ENCODE measurements around the gene SETDB2. TPM values are rescaled to one million over a fixed set of nuclear protein-coding genes. Genes with fewer than 3 reads are reported as not detected.

The SETDB2 gene
- total and polyA plus RNA-seq, 7 experiments from 2014 or later: 14.3 to 30.0 (median 20.3) TPM

GRCh38 chr13:49403996-49404702, 39.9 kb upstream of the SETDB2 start:
- no peak for ATAC-seq
- POLR2A ChIA-PET: no interaction called here
- intact Hi-C loops (cut with micrococcal nuclease): no loop called here

DNA sequence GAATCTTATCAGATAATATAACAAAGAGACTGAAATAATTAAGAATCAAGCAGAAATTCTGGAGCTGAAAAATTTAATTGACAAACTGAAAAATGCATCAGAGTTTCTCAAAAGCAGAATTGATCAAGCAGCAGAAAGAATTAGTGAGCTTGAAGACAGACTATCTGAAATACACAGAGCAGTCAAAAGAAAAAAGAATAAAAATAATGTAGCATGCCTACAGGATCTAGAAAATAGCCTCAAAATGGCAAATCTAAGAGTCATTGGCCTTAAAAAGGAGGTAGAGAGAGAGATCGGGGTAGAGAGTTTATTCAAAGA, 39.4 kb upstream of the SETDB2 start:
- Mint-ChIP-seq H3K27me3 (peaks cover 0 to 2% (median 0%) of the 10 kb centered on the region in 5 donors), H3K9me3 (peaks cover 9 to 36% (median 21%) of the 10 kb centered on the region in 11 donors), H3K4me1 (peaks cover 0 to 2% (median 0%) of the 10 kb centered on the region in 7 donors), H3K27ac (no peak overlapping the region), H3K36me3 (peaks cover 0 to 34% (median 28%) of the 10 kb centered on the region in 5 donors), H3K4me3 (no peak overlapping the region)
- DNase-seq: no peak
- H3K27me3 ChIP-seq (ENCODE audit: control insufficient read depth in 2 of 2, insufficient read depth in 2 of 2, low read length in 2 of 2): no peaks in the 10 kb centered on the region
- no peak overlapping the region for H3K4me3 ChIP-seq (ENCODE audit: low read length)
- no peaks in the 10 kb centered on the region for H3K36me3 ChIP-seq (ENCODE audit: control insufficient read depth in 2 of 3, insufficient read depth in 3 of 3, low read length in 3 of 3)
- H3K27ac ChIP-seq (ENCODE audit: low read depth, low read length): no peak overlapping the region
- peaks cover 0 to 9% (median 8%) of the 10 kb centered on the region in 3 experiments for H3K9me3 ChIP-seq (ENCODE audit: control insufficient read depth in 2 of 3, low read length in 3 of 3)
- CTCF ChIA-PET: no interaction called here
- intact Hi-C loops (cut with micrococcal nuclease): no loop called here
- no peak for ATAC-seq
- POLR2A ChIA-PET: no interaction called here
- H3K4me1 ChIP-seq (ENCODE audit: control insufficient read depth in 2 of 2, insufficient read depth in 2 of 2, low read length in 2 of 2): no peaks in the 10 kb centered on the region

More at GRCh38 chr13:49403996-49404702, 39.9 kb upstream of the SETDB2 start:
- CTCF ChIA-PET: no interaction called here
- Histone ChIP-seq H3K9me3 (ENCODE audit: control insufficient read depth in 2 of 3, low read length in 3 of 3) (peaks cover 0 to 9% (median 8%) of the 10 kb centered on the region in 3 experiments), H3K4me3 (ENCODE audit: low read length) (no peak overlapping the region), H3K36me3 (ENCODE audit: control insufficient read depth in 2 of 3, insufficient read depth in 3 of 3, low read length in 3 of 3) (no peaks in the 10 kb centered on the region), H3K27ac (ENCODE audit: low read depth, low read length) (no peak overlapping the region), H3K27me3 (ENCODE audit: control insufficient read depth in 2 of 2, insufficient read depth in 2 of 2, low read length in 2 of 2) (no peaks in the 10 kb centered on the region), H3K4me1 (ENCODE audit: control insufficient read depth in 2 of 2, insufficient read depth in 2 of 2, low read length in 2 of 2) (no peaks in the 10 kb centered on the region)
- peaks cover 0 to 34% (median 28%) of the 10 kb centered on the region in 5 donors for H3K36me3 Mint-ChIP-seq
- no peak overlapping the region for H3K4me3 Mint-ChIP-seq
- H3K9me3 Mint-ChIP-seq: peaks cover 9 to 36% (median 21%) of the 10 kb centered on the region in 11 donors
- H3K4me1 Mint-ChIP-seq: peaks cover 0 to 2% (median 0%) of the 10 kb centered on the region in 7 donors
- no peak for DNase-seq
- H3K27ac Mint-ChIP-seq: no peak overlapping the region
- peaks cover 0 to 2% (median 0%) of the 10 kb centered on the region in 5 donors for H3K27me3 Mint-ChIP-seq

DNA sequence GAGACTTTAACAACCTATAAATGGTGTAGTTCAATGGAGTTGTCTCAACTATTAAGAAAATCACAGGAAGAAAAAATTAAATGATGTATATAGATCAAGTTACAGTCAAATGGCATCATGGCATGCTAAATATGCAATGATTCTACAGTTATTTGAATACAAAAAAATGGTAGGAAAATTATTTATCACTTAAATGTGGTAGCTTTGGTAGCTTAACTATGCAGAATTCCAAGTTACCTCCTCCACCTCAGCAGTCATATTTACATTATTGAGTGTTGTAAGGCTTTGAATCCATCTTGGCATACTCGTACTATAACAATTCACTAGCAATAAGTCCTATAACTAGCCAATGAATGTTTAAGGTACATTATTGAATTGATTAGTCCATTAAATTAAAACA, 37.0 kb upstream of the SETDB2 start:
- intact Hi-C loops (cut with micrococcal nuclease): no loop called here
- POLR2A ChIA-PET: no interaction called here

DNA sequence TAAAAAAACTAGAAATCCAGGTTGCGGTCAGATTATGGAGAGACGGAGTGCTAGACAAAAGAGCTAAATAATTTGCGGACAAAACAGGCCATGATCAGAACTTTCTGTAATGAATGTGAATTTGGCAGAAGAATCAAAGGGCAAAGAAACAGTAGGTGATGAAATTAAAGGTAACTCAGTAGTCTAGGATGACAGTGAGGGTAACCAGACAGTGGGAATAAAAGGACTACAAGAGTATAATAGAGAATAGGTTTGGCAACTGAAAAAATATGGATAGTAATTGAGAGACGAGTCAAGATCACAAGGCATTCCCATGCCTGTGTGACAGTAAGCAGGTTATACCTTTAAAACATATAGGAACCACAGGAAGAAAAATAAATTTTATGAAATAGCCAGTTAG, 36.1 kb upstream of the SETDB2 start:
- H3K27ac Mint-ChIP-seq: no peak overlapping the region
- H3K4me1 Mint-ChIP-seq: no peaks in the 10 kb centered on the region
- peaks cover 0 to 39% (median 28%) of the 10 kb centered on the region in 5 donors for H3K36me3 Mint-ChIP-seq
- no peak overlapping the region for H3K4me3 Mint-ChIP-seq
- Histone ChIP-seq H3K27me3 (ENCODE audit: control insufficient read depth in 2 of 2, insufficient read depth in 2 of 2, low read length in 2 of 2) (no peaks in the 10 kb centered on the region), H3K36me3 (ENCODE audit: control insufficient read depth in 2 of 3, insufficient read depth in 3 of 3, low read length in 3 of 3) (no peaks in the 10 kb centered on the region), H3K4me3 (ENCODE audit: low read length) (no peak overlapping the region), H3K9me3 (ENCODE audit: control insufficient read depth in 2 of 3, low read length in 3 of 3) (peaks cover 0 to 9% (median 8%) of the 10 kb centered on the region in 3 experiments), H3K27ac (ENCODE audit: low read depth, low read length) (no peak overlapping the region), H3K4me1 (ENCODE audit: control insufficient read depth in 2 of 2, insufficient read depth in 2 of 2, low read length in 2 of 2) (no peaks in the 10 kb centered on the region)
- H3K9me3 Mint-ChIP-seq: peaks cover 9 to 36% (median 21%) of the 10 kb centered on the region in 11 donors
- DNase-seq (no peak), ATAC-seq (no peak)
- CTCF ChIA-PET: no interaction called here
- peaks cover 0 to 2% (median 0%) of the 10 kb centered on the region in 5 donors for H3K27me3 Mint-ChIP-seq
- intact Hi-C loops (cut with micrococcal nuclease): no loop called here
- POLR2A ChIA-PET: no interaction called here

More for the DNA sequence above, 37.0 kb upstream of the SETDB2 start:
- H3K4me3 ChIP-seq (ENCODE audit: low read length): no peak overlapping the region
- no peak for ATAC-seq
- no peak overlapping the region for H3K27ac ChIP-seq (ENCODE audit: low read depth, low read length)
- H3K36me3 ChIP-seq (ENCODE audit: control insufficient read depth in 2 of 3, insufficient read depth in 3 of 3, low read length in 3 of 3): no peaks in the 10 kb centered on the region
- no peaks in the 10 kb centered on the region for H3K27me3 ChIP-seq (ENCODE audit: control insufficient read depth in 2 of 2, insufficient read depth in 2 of 2, low read length in 2 of 2)
- DNase-seq: no peak
- H3K27me3 Mint-ChIP-seq: peaks cover 0 to 2% (median 0%) of the 10 kb centered on the region in 5 donors
- H3K4me1 Mint-ChIP-seq: no peaks in the 10 kb centered on the region
- H3K4me1 ChIP-seq (ENCODE audit: control insufficient read depth in 2 of 2, insufficient read depth in 2 of 2, low read length in 2 of 2): no peaks in the 10 kb centered on the region
- CTCF ChIA-PET: no interaction called here
- peaks cover 0 to 34% (median 28%) of the 10 kb centered on the region in 5 donors for H3K36me3 Mint-ChIP-seq
- H3K9me3 Mint-ChIP-seq: peaks cover 9 to 36% (median 21%) of the 10 kb centered on the region in 11 donors
- no peak overlapping the region for H3K27ac Mint-ChIP-seq
- H3K4me3 Mint-ChIP-seq: no peak overlapping the region
- peaks cover 0 to 9% (median 8%) of the 10 kb centered on the region in 3 experiments for H3K9me3 ChIP-seq (ENCODE audit: control insufficient read depth in 2 of 3, low read length in 3 of 3)

GRCh38 chr13:49409008-49409407, 35.1 kb upstream of the SETDB2 start:
- Histone ChIP-seq H3K4me3 (ENCODE audit: low read length) (no peak overlapping the region), H3K27ac (ENCODE audit: low read depth, low read length) (no peak overlapping the region), H3K27me3 (ENCODE audit: control insufficient read depth in 2 of 2, insufficient read depth in 2 of 2, low read length in 2 of 2) (no peaks in the 10 kb centered on the region), H3K9me3 (ENCODE audit: control insufficient read depth in 2 of 3, low read length in 3 of 3) (peaks cover 0 to 8% (median 7%) of the 10 kb centered on the region in 3 experiments), H3K36me3 (ENCODE audit: control insufficient read depth in 2 of 3, insufficient read depth in 3 of 3, low read length in 3 of 3) (no peaks in the 10 kb centered on the region), H3K4me1 (ENCODE audit: control insufficient read depth in 2 of 2, insufficient read depth in 2 of 2, low read length in 2 of 2) (no peaks in the 10 kb centered on the region)
- POLR2A ChIA-PET: no interaction called here
- peaks cover 0 to 35% (median 18%) of the 10 kb centered on the region in 5 donors for H3K36me3 Mint-ChIP-seq
- DNase-seq (no peak), ATAC-seq (no peak)
- no peak overlapping the region for H3K27ac Mint-ChIP-seq
- no peak overlapping the region for H3K4me3 Mint-ChIP-seq
- H3K4me1 Mint-ChIP-seq: no peaks in the 10 kb centered on the region
- intact Hi-C loops (cut with micrococcal nuclease): no loop called here
- CTCF ChIA-PET: no interaction called here
- peaks cover 0 to 2% (median 0%) of the 10 kb centered on the region in 5 donors for H3K27me3 Mint-ChIP-seq
- H3K9me3 Mint-ChIP-seq: peaks cover 4 to 26% (median 21%) of the 10 kb centered on the region in 11 donors

DNA sequence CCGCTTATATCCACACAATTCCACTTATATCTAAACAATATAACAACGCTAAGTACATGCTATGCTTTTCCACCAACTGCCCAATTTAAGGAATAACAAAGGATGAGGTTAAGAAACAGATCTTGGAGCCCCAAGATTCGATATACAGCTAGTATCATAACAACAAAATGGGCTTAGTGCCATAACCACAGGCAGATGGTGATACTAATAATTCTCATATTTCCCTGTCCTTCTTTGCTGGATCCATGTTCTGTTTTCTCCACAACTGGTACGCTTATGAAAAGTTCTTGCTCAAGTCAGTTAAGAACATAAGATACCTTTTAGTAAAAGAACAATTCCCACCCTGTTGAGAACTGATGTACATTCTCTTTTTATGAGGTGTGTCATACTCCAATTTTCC, 34.1 kb upstream of the SETDB2 start:
- CTCF ChIA-PET: no interaction called here
- H3K4me1 ChIP-seq (ENCODE audit: control insufficient read depth in 2 of 2, insufficient read depth in 2 of 2, low read length in 2 of 2): no peaks in the 10 kb centered on the region
- Mint-ChIP-seq H3K4me3 (no peak overlapping the region), H3K4me1 (no peaks in the 10 kb centered on the region), H3K36me3 (peaks cover 0 to 25% (median 8%) of the 10 kb centered on the region in 5 donors), H3K27ac (no peak overlapping the region), H3K9me3 (peaks cover under 1 to 16% (median 11%) of the 10 kb centered on the region in 11 donors), H3K27me3 (no peaks in the 10 kb centered on the region)
- no peak overlapping the region for H3K4me3 ChIP-seq (ENCODE audit: low read length)
- no peak overlapping the region for H3K27ac ChIP-seq (ENCODE audit: low read depth, low read length)
- intact Hi-C loops (cut with micrococcal nuclease): no loop called here
- ATAC-seq (no peak), DNase-seq (no peak)
- no peaks in the 10 kb centered on the region for H3K27me3 ChIP-seq (ENCODE audit: control insufficient read depth in 2 of 2, insufficient read depth in 2 of 2, low read length in 2 of 2)
- H3K9me3 ChIP-seq (ENCODE audit: control insufficient read depth in 2 of 3, low read length in 3 of 3): peaks cover 0 to under 1% (median 0%) of the 10 kb centered on the region in 3 experiments
- H3K36me3 ChIP-seq (ENCODE audit: control insufficient read depth in 2 of 3, insufficient read depth in 3 of 3, low read length in 3 of 3): no peaks in the 10 kb centered on the region
- POLR2A ChIA-PET: no interaction called here

- ATAC-seq (no peak), DNase-seq (no peak)
- H3K36me3 Mint-ChIP-seq: peaks cover 0 to 21% (median 5%) of the 10 kb centered on the region in 5 donors
- H3K4me1 ChIP-seq (ENCODE audit: control insufficient read depth in 2 of 2, insufficient read depth in 2 of 2, low read length in 2 of 2): no peaks in the 10 kb centered on the region
- no peaks in the 10 kb centered on the region for H3K9me3 ChIP-seq (ENCODE audit: control insufficient read depth in 2 of 3, low read length in 3 of 3)
- no peak overlapping the region for H3K27ac ChIP-seq (ENCODE audit: low read depth, low read length)
- H3K27ac Mint-ChIP-seq: no peak overlapping the region
- CTCF ChIA-PET: no interaction called here
- POLR2A ChIA-PET: no interaction called here
- H3K4me3 Mint-ChIP-seq: no peak overlapping the region
- no peak overlapping the region for H3K4me3 ChIP-seq (ENCODE audit: low read length)
- H3K36me3 ChIP-seq (ENCODE audit: control insufficient read depth in 2 of 3, insufficient read depth in 3 of 3, low read length in 3 of 3): no peaks in the 10 kb centered on the region
- intact Hi-C loops (cut with micrococcal nuclease): no loop called here
- no peaks in the 10 kb centered on the region for H3K27me3 ChIP-seq (ENCODE audit: control insufficient read depth in 2 of 2, insufficient read depth in 2 of 2, low read length in 2 of 2)
- no peaks in the 10 kb centered on the region for H3K27me3 Mint-ChIP-seq
- no peaks in the 10 kb centered on the region for H3K4me1 Mint-ChIP-seq
- peaks cover 0 to 12% (median 6%) of the 10 kb centered on the region in 11 donors for H3K9me3 Mint-ChIP-seq
Observed at GRCh38 chr13:49410477-49410876, 33.6 kb upstream of the SETDB2 start.
